PC-3 (cell line): ENCODE results near the gene LTC4S. TPM values are rescaled to one million over a fixed set of nuclear protein-coding genes. Genes with fewer than 3 reads are reported as not detected.
"Not testable (repeated sequence)": the region's sequence is repeated elsewhere in the genome, so short reads cannot be mapped to it uniquely, and the experiment has no call there.

Source experiments
- ATAC-seq: fragments of 200-7000 bp; cut with Tn5 transposase; 2 replicates; pipeline ENCODE4 v1.9.1; 2020; ENCODE audit warnings: mild to moderate bottlenecking, moderate library complexity
- BruUV-seq: library from RNA; stranded (reverse); fragments of 400-500 nt; replicated peaks from 2 replicates; lab custom pipeline; 2021; lab: Mats Ljungman, UMichigan
- CTCF ChIA-PET: fragments of 300-600 bp; sonication (Branson Sonifier 250); formaldehyde crosslinking; loops from one replicate; lab custom pipeline; 2022; ENCODE audit warnings: antibody characterized with exemption; lab: Charles Lee
- POLR2A ChIA-PET: fragments of 300-600 bp; sonication (Branson Sonifier 250); formaldehyde crosslinking; loops from one replicate; lab custom pipeline; 2022; ENCODE audit warnings: antibody characterized with exemption; ENCODE audit not compliant: unreplicated experiment; lab: Charles Lee
- DNase-seq: peaks from one replicate; pipeline ENCODE4 v3.0.0-alpha.2; 2015
- H2AFZ ChIP-seq: fragments of 300-600 bp; sonication (generic); 2 replicates; pipeline ENCODE4 v1.6.0; 2016; ENCODE audit warnings: antibody characterized with exemption, low read length
- H3F3A ChIP-seq: fragments of 300-600 bp; sonication (generic); one replicate; pipeline ENCODE4 v1.6.0; 2017; ENCODE audit warnings: antibody characterized with exemption, low read length, control low read depth, mild to moderate bottlenecking; ENCODE audit not compliant: unreplicated experiment
- H3K27ac ChIP-seq: fragments of 300-600 bp; sonication (generic); 2 replicates; pipeline ENCODE4 v1.5.1; 2016; ENCODE audit warnings: mild to moderate bottlenecking, low read length
- H3K27me3 ChIP-seq: fragments of 300-600 bp; sonication (generic); 2 replicates; pipeline ENCODE4 v1.6.1; 2016; ENCODE audit warnings: low read length, mixed read lengths
- H3K36me3 ChIP-seq: fragments of 300-600 bp; sonication (generic); 2 replicates; pipeline ENCODE4 v1.6.1; 2016; ENCODE audit warnings: low read depth, mixed run types, low read length, mixed read lengths
- H3K4me1 ChIP-seq: fragments of 300-600 bp; sonication (generic); 2 replicates; pipeline ENCODE4 v1.5.1; 2016; ENCODE audit warnings: low read length; ENCODE audit not compliant: insufficient read depth
- H3K4me2 ChIP-seq: fragments of 300-600 bp; sonication (generic); 2 replicates; pipeline ENCODE4 v1.6.0; 2016; ENCODE audit warnings: low read length
- H3K4me3 ChIP-seq: fragments of 300-600 bp; sonication (generic); 2 replicates; pipeline ENCODE4 v1.5.1; 2016; ENCODE audit warnings: mild to moderate bottlenecking, low read length, mixed read lengths
- H3K79me2 ChIP-seq: fragments of 300-600 bp; sonication (generic); 2 replicates; pipeline ENCODE4 v1.6.1; 2017; ENCODE audit warnings: low read length, mixed read lengths
- H3K9ac ChIP-seq: fragments of 300-600 bp; sonication (generic); 2 replicates; pipeline ENCODE4 v1.6.0; 2016; ENCODE audit warnings: mild to moderate bottlenecking, low read length
- H3K9me2 ChIP-seq: fragments of 300-600 bp; sonication (generic); replicated peaks from 2 replicates; pipeline ENCODE4 v1.6.1; 2016; ENCODE audit warnings: mixed run types, low read length, mixed read lengths
- H3K9me3 ChIP-seq: fragments of 300-600 bp; sonication (generic); 2 replicates; pipeline ENCODE4 v1.6.1; 2016; ENCODE audit warnings: low read length, mixed read lengths
- H4K20me1 ChIP-seq: fragments of 300-600 bp; sonication (generic); 2 replicates; pipeline ENCODE4 v1.6.1; 2016; ENCODE audit warnings: low read length, mixed read lengths
- EZH2 ChIP-seq: fragments of 300-600 bp; sonication (generic); IDR thresholded peaks from one replicate; pipeline ENCODE4 v1.6.1; 2017; ENCODE audit warnings: antibody characterized with exemption, mild to moderate bottlenecking, low read length; ENCODE audit not compliant: unreplicated experiment
- EZH2phosphoT487 ChIP-seq: fragments of 300-600 bp; sonication (generic); IDR thresholded peaks from 2 replicates; pipeline ENCODE4 v1.6.1; 2018; ENCODE audit warnings: mild to moderate bottlenecking, antibody characterized with exemption, low read length, borderline replicate concordance
- intact Hi-C: fragments of 100-400 bp; cut with micrococcal nuclease; formaldehyde crosslinking; loops from 2 replicates; pipeline ENCODE4 v1.9.0; 2023
- total RNA-seq: library from RNA; depleted of rRNA; stranded (reverse); fragments of >200 nt; gene quantifications from 2 replicates; pipeline ENCODE4 v1.2.3, GENCODE V29; 2014
- TF ChIP-seq, protein P1 (sequence below): fragments of 300-600 bp; sonication (generic); conservative IDR thresholded peaks from 2 replicates; pipeline ENCODE4 v1.5.1; 2017; ENCODE audit warnings: antibody characterized with exemption, low read depth, mild to moderate bottlenecking, low read length

The LTC4S gene
- total RNA-seq, 1 experiment from 2014 or later, result 1.5 TPM

GRCh38 chr5:179833056-179833708 is 39.4 kb downstream of the LTC4S start:
- H3K27ac ChIP-seq, result no peak overlapping the region
- no peak overlapping the region for H3K4me2 ChIP-seq
- H2AFZ ChIP-seq, result no peak overlapping the region
- no peak overlapping the region for H3K4me3 ChIP-seq
- ATAC-seq, result no peak
- no peaks in the 10 kb centered on the region for H3K9me2 ChIP-seq
- intact Hi-C loops, result no loop called here
- H3K79me2 ChIP-seq, result peaks cover 5% of the 10 kb centered on the region; the same call in 1 of the 2 replicates
- TF ChIP-seq, protein P1, sequence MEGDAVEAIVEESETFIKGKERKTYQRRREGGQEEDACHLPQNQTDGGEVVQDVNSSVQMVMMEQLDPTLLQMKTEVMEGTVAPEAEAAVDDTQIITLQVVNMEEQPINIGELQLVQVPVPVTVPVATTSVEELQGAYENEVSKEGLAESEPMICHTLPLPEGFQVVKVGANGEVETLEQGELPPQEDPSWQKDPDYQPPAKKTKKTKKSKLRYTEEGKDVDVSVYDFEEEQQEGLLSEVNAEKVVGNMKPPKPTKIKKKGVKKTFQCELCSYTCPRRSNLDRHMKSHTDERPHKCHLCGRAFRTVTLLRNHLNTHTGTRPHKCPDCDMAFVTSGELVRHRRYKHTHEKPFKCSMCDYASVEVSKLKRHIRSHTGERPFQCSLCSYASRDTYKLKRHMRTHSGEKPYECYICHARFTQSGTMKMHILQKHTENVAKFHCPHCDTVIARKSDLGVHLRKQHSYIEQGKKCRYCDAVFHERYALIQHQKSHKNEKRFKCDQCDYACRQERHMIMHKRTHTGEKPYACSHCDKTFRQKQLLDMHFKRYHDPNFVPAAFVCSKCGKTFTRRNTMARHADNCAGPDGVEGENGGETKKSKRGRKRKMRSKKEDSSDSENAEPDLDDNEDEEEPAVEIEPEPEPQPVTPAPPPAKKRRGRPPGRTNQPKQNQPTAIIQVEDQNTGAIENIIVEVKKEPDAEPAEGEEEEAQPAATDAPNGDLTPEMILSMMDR, result no peak
- TF ChIP-seq EZH2 (no peak), EZH2phosphoT487 (no peak)
- no peaks in the 10 kb centered on the region for H3K9me3 ChIP-seq
- H4K20me1 ChIP-seq, result peaks cover 3% of the 10 kb centered on the region; the same call in 1 of the 2 replicates
- no peaks in the 10 kb centered on the region for H3K27me3 ChIP-seq
- H3F3A ChIP-seq, result peaks cover 6% of the 10 kb centered on the region
- DNase-seq, result no peak
- ChIA-PET CTCF (no interaction called here), POLR2A (no interaction called here)
- BruUV-seq, result no TSS peak
- H3K4me1 ChIP-seq, result no peaks in the 10 kb centered on the region
- no peak overlapping the region for H3K9ac ChIP-seq
- H3K36me3 ChIP-seq, result peaks cover 56% of the 10 kb centered on the region

- ATAC-seq (no peak), DNase-seq (no peak)
- TF ChIP-seq, protein P1, result no peak
- TF ChIP-seq EZH2, result no peak
- TF ChIP-seq EZH2phosphoT487, result no peak
- peaks cover 2% of the 10 kb centered on the region; the same call in 1 of the 2 replicates for H4K20me1 ChIP-seq
- no peaks in the 10 kb centered on the region for H3K4me1 ChIP-seq
- CTCF ChIA-PET, result no interaction called here
- no peak overlapping the region for H3K9ac ChIP-seq
- H3K36me3 ChIP-seq, result peaks cover 54% of the 10 kb centered on the region
- no peak overlapping the region for H3K4me3 ChIP-seq
- POLR2A ChIA-PET, result no interaction called here
- H3K79me2 ChIP-seq, result peaks cover 3% of the 10 kb centered on the region; the same call in 1 of the 2 replicates
- no peak overlapping the region for H2AFZ ChIP-seq
- peaks cover 6% of the 10 kb centered on the region for H3F3A ChIP-seq
- H3K27me3 ChIP-seq, result no peaks in the 10 kb centered on the region
- no peak overlapping the region for H3K4me2 ChIP-seq
- no TSS peak for BruUV-seq
- H3K27ac ChIP-seq, result no peak overlapping the region
- no peaks in the 10 kb centered on the region for H3K9me2 ChIP-seq
- no peaks in the 10 kb centered on the region for H3K9me3 ChIP-seq
- intact Hi-C loops, result no loop called here
Observed at GRCh38 chr5:179833709-179834070, 39.9 kb downstream of the LTC4S start.

- Histone ChIP-seq H3K79me2 (no peaks in the 10 kb centered on the region), H3K9ac (no peak overlapping the region), H3K4me2 (no peak overlapping the region), H3K9me3 (no peaks in the 10 kb centered on the region), H3K27ac (no peak overlapping the region), H3K4me3 (no peak overlapping the region), H3K36me3 (peaks cover 49% of the 10 kb centered on the region), H3K27me3 (no peaks in the 10 kb centered on the region), H2AFZ (no peak overlapping the region), H4K20me1 (no peaks in the 10 kb centered on the region), H3F3A (peaks cover 6% of the 10 kb centered on the region), H3K9me2 (no peaks in the 10 kb centered on the region), H3K4me1 (no peaks in the 10 kb centered on the region)
- ChIA-PET POLR2A (no interaction called here), CTCF (no interaction called here)
- intact Hi-C loops, result no loop called here
- TF ChIP-seq EZH2phosphoT487 (no peak), EZH2 (no peak)
- TF ChIP-seq, protein P1, result no peak
- DNase-seq (no peak), ATAC-seq (no peak)
- BruUV-seq, result no TSS peak
Observed at GRCh38 chr5:179834120-179834519, 40.3 kb downstream of the LTC4S start.

GRCh38 chr5:179834871-179835270 is 41.1 kb downstream of the LTC4S start:
- H3K4me1 ChIP-seq, CTCF ChIA-PET, H3K27me3 ChIP-seq, H3K79me2 ChIP-seq, H3K4me3 ChIP-seq, H4K20me1 ChIP-seq, H3K9me2 ChIP-seq, DNase-seq, H3K4me2 ChIP-seq, H3K9ac ChIP-seq, H3F3A ChIP-seq, intact Hi-C loops, ATAC-seq, BruUV-seq, H3K27ac ChIP-seq, H2AFZ ChIP-seq, H3K9me3 ChIP-seq, POLR2A ChIA-PET: not testable (repeated sequence)
- H3K36me3 ChIP-seq, result peaks cover 42% of the 10 kb centered on the region
